ENCODE results near the gene NDUFA7.
A peak's percentile ranks its signal among the peaks of the same experiment; 100 is the strongest.
"Not testable (repeated sequence)": the region's sequence is repeated elsewhere in the genome, so short reads cannot be mapped to it uniquely, and the experiment has no call there.

NDUFA7 gene

GRCh38 chr19:8307965-8308866, 13.0 kb downstream of the NDUFA7 start, which contains the start of gene CD320:
Gene CD320, minus strand, starts transcription at chr19:8308358. Its CDS starts 68 bp downstream, at chr19:8308290.
- TF ChIP-seq PAX5 (IDR thresholded peaks at IDR 0.05; ENCODE audit: insufficient read depth, low read length, severe bottlenecking), result no peak
- no peak for TF ChIP-seq SPI1 (IDR thresholded peaks at IDR 0.05; ENCODE audit: low read depth, low read length)
- TF ChIP-seq POLR2AphosphoS5 (IDR thresholded peaks at IDR 0.05; ENCODE audit: low read depth, low read length), result peak; percentile 90
- TF ChIP-seq POU2F2 (IDR thresholded peaks at IDR 0.05; ENCODE audit: low read depth, low read length), result 0 out of 2 replicates have a peak, but pooled peaks have one; percentile 24
- TF ChIP-seq TAF1 (IDR thresholded peaks at IDR 0.05; ENCODE audit: low read depth, low read length), result peak; percentile 61; the same call in 1 of the 2 replicates
- peak; percentile 93 for TF ChIP-seq POLR2A (IDR thresholded peaks at IDR 0.05; ENCODE audit: low read depth, low read length)
- DNase-seq (ENCODE audit: insufficient read length, low spot score) (peak; percentile 97), FAIRE-seq (peak; percentile 98)

- DNase-seq (ENCODE audit: insufficient read length, low spot score) (no peak), FAIRE-seq (no peak)
- no peak for TF ChIP-seq SPI1 (IDR thresholded peaks at IDR 0.05; ENCODE audit: low read depth, low read length)
- TF ChIP-seq POLR2AphosphoS5 (IDR thresholded peaks at IDR 0.05; ENCODE audit: low read depth, low read length), result no peak
- TF ChIP-seq TAF1 (IDR thresholded peaks at IDR 0.05; ENCODE audit: low read depth, low read length), result no peak
- TF ChIP-seq PAX5 (IDR thresholded peaks at IDR 0.05; ENCODE audit: insufficient read depth, low read length, severe bottlenecking), result no peak
- TF ChIP-seq POLR2A (IDR thresholded peaks at IDR 0.05; ENCODE audit: low read depth, low read length), result no peak
These were observed 13.7 kb downstream of the NDUFA7 start for GRCh38 chr19:8307400-8307964.

- no peak for DNase-seq (ENCODE audit: insufficient read length, low spot score)
- no peak for FAIRE-seq
- TF ChIP-seq TAF1 (IDR thresholded peaks at IDR 0.05; ENCODE audit: low read depth, low read length) (no peak), SPI1 (IDR thresholded peaks at IDR 0.05; ENCODE audit: low read depth, low read length) (no peak), POLR2A (IDR thresholded peaks at IDR 0.05; ENCODE audit: low read depth, low read length) (no peak), POU2F2 (IDR thresholded peaks at IDR 0.05; ENCODE audit: low read depth, low read length) (no peak), POLR2AphosphoS5 (IDR thresholded peaks at IDR 0.05; ENCODE audit: low read depth, low read length) (no peak), PAX5 (IDR thresholded peaks at IDR 0.05; ENCODE audit: insufficient read depth, low read length, severe bottlenecking) (no peak)
These were observed 14.7 kb downstream of the NDUFA7 start for GRCh38 chr19:8306235-8307054.

GRCh38 chr19:8305798-8306197, 15.4 kb downstream of the NDUFA7 start:
- TF ChIP-seq POLR2A (IDR thresholded peaks at IDR 0.05; ENCODE audit: low read depth, low read length), result no peak
- TF ChIP-seq SPI1 (IDR thresholded peaks at IDR 0.05; ENCODE audit: low read depth, low read length), result no peak
- no peak for TF ChIP-seq POU2F2 (IDR thresholded peaks at IDR 0.05; ENCODE audit: low read depth, low read length)
- no peak for TF ChIP-seq PAX5 (IDR thresholded peaks at IDR 0.05; ENCODE audit: insufficient read depth, low read length, severe bottlenecking)
- TF ChIP-seq POLR2AphosphoS5 (IDR thresholded peaks at IDR 0.05; ENCODE audit: low read depth, low read length), result no peak
- no peak for TF ChIP-seq TAF1 (IDR thresholded peaks at IDR 0.05; ENCODE audit: low read depth, low read length)
- FAIRE-seq (no peak), DNase-seq (ENCODE audit: insufficient read length, low spot score) (no peak)

GRCh38 chr19:8304841-8305621, 16.1 kb downstream of the NDUFA7 start:
- no peak for TF ChIP-seq POU2F2 (IDR thresholded peaks at IDR 0.05; ENCODE audit: low read depth, low read length)
- no peak for TF ChIP-seq POLR2AphosphoS5 (IDR thresholded peaks at IDR 0.05; ENCODE audit: low read depth, low read length)
- DNase-seq (ENCODE audit: insufficient read length, low spot score), result no peak
- FAIRE-seq, result peak; percentile 16

GRCh38 chr19:8302734-8303133, 18.4 kb downstream of the NDUFA7 start:
- no peak for DNase-seq (ENCODE audit: insufficient read length, low spot score)
- TF ChIP-seq POLR2A (IDR thresholded peaks at IDR 0.05; ENCODE audit: low read depth, low read length), result no peak
- TF ChIP-seq PAX5 (IDR thresholded peaks at IDR 0.05; ENCODE audit: insufficient read depth, low read length, severe bottlenecking), result no peak
- no peak for TF ChIP-seq POLR2AphosphoS5 (IDR thresholded peaks at IDR 0.05; ENCODE audit: low read depth, low read length)
- TF ChIP-seq POU2F2 (IDR thresholded peaks at IDR 0.05; ENCODE audit: low read depth, low read length), result no peak
- TF ChIP-seq TAF1 (IDR thresholded peaks at IDR 0.05; ENCODE audit: low read depth, low read length), result no peak
- TF ChIP-seq SPI1 (IDR thresholded peaks at IDR 0.05; ENCODE audit: low read depth, low read length), result no peak
- no peak for FAIRE-seq

GRCh38 chr19:8302357-8302691, 18.9 kb downstream of the NDUFA7 start:
- TF ChIP-seq SPI1 (IDR thresholded peaks at IDR 0.05; ENCODE audit: low read depth, low read length), result no peak
- no peak for TF ChIP-seq POLR2A (IDR thresholded peaks at IDR 0.05; ENCODE audit: low read depth, low read length)
- TF ChIP-seq POLR2AphosphoS5 (IDR thresholded peaks at IDR 0.05; ENCODE audit: low read depth, low read length), result no peak
- TF ChIP-seq POU2F2 (IDR thresholded peaks at IDR 0.05; ENCODE audit: low read depth, low read length), result no peak
- no peak for TF ChIP-seq PAX5 (IDR thresholded peaks at IDR 0.05; ENCODE audit: insufficient read depth, low read length, severe bottlenecking)
- FAIRE-seq, result no peak

GRCh38 chr19:8291337-8291736, 29.8 kb downstream of the NDUFA7 start:
- peak; percentile 90 for FAIRE-seq
- DNase-seq (ENCODE audit: insufficient read length, low spot score), result not testable (repeated sequence)

More at GRCh38 chr19:8302357-8302691, 18.9 kb downstream of the NDUFA7 start:
- DNase-seq (ENCODE audit: insufficient read length, low spot score), result no peak

- DNase-seq (ENCODE audit: insufficient read length, low spot score), result not testable (repeated sequence)
- peak; percentile 79 for FAIRE-seq
These were observed 44.7 kb downstream of the NDUFA7 start for GRCh38 chr19:8276508-8276907.
